ENCODE results near the gene FABP6. TPM values are rescaled to one million over a fixed set of nuclear protein-coding genes. Genes with fewer than 3 reads are reported as not detected.
A peak's percentile ranks its signal among the peaks of the same experiment; 100 is the strongest.
"Not testable (repeated sequence)": the region's sequence is repeated elsewhere in the genome, so short reads cannot be mapped to it uniquely, and the experiment has no call there.

Gene FABP6
- total RNA-seq, 2 donors from 2014 or later, result not detected

DNA sequence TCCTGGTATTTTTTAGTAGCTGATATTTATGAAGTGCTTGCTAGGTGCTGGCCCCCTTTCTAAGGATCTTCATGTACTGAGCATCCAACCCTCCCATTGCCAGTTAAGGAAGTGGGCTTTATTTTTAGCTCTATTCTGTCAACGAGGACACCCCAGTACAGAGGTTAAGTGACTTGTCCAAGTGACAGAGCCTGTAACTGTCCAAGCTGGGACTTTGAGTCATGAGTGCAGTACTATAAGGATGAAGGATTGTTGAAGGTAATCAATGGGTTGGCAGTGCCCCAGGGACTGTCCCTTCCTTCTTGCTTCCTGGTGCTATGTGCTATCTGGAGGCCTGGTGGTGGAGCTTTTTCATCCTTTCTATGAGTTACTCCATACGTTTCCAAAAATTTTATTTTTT, 18.0 kb upstream of the FABP6 start:
- ATAC-seq (peak; percentile 82), DNase-seq (no peak)
- intact Hi-C loops (cut with DNase I, micrococcal nuclease), result no loop called here

DNA sequence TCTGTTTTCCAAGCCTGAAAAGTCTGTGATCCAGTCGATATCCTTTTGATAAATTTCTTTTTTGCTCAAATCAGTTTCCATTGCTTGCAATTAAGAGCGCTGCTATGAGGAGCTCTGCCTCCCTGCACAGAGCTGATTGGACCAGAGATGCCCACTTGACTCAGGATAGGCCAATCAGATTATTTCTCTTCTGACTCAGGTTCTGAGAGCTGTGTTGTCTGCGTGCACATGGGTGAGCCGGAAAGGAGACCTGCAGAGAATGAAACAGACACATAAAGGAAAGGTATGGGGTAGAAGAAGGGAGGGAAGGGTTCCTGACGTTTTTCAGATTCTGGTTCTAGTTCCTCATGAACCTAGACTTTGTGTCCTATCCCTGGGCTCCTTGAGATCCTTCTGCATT, 15.8 kb upstream of the FABP6 start:
- no peak for ATAC-seq
- DNase-seq, result no peak
- intact Hi-C loops (cut with DNase I, micrococcal nuclease), result no loop called here

DNA sequence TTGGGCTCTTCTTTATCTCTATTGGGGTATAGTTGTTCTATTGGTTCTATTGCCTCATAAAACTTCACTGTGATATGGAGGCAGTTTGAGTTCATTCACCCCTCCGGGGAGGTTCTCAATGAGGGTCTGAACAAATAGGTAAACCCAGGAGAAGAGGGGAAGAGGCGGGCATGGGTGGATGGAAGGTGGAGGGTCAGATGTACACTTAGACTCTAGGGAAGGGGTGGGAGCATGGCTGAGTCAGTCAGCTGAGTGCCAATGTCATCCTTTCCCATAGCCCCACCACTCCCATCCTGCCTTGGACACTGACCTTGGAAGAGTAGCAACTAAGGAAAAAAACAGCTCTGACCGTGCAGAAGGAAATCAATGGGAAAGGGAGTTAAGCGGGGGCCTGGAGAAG, 9.9 kb upstream of the FABP6 start:
- intact Hi-C loops (cut with DNase I, micrococcal nuclease), result no loop called here
- ATAC-seq, result peak; percentile 33
- no peak for DNase-seq

DNA sequence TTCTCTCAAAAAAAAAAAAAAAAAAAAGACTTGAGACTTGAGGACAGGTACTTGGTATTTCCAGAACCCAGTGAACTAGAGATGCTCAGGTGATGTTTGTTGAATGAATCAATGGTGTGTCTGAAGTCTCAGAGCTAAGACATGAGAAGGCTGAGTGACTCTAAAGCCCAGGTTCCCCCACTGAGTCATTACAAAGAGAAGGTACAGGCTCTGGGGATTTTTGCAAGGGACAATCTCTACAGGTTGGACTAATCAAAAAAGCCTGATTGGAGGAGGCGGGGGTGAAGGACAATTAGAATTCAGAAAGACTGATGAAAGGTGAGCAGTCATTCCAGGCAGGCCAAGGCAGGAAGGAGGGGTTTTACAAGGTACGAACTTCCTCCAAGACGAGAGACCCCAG, 8.2 kb upstream of the FABP6 start:
- intact Hi-C loops (cut with DNase I, micrococcal nuclease), result no loop called here
- DNase-seq (no peak), ATAC-seq (no peak)

DNA sequence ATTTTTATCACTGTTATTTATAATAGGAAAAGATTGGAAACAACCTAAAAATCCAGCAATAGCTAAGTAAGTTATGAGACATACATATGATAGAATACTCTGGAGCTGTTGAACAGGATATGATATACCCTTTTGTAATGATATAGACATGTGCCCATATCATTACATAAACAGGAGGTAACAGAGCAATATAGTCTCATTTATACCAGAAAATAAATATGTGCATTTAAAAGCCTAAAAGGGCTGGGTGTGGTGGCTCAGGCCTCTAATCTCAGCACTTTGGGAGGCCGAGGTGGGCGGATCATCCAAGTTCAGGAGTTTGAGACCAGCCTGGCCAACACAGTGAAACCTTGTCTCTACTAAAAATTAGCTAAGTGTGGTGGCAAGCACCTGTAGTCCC, 2.3 kb upstream of the FABP6 start:
- ATAC-seq (no peak), DNase-seq (no peak)
- intact Hi-C loops (cut with DNase I, micrococcal nuclease), result no loop called here

DNA sequence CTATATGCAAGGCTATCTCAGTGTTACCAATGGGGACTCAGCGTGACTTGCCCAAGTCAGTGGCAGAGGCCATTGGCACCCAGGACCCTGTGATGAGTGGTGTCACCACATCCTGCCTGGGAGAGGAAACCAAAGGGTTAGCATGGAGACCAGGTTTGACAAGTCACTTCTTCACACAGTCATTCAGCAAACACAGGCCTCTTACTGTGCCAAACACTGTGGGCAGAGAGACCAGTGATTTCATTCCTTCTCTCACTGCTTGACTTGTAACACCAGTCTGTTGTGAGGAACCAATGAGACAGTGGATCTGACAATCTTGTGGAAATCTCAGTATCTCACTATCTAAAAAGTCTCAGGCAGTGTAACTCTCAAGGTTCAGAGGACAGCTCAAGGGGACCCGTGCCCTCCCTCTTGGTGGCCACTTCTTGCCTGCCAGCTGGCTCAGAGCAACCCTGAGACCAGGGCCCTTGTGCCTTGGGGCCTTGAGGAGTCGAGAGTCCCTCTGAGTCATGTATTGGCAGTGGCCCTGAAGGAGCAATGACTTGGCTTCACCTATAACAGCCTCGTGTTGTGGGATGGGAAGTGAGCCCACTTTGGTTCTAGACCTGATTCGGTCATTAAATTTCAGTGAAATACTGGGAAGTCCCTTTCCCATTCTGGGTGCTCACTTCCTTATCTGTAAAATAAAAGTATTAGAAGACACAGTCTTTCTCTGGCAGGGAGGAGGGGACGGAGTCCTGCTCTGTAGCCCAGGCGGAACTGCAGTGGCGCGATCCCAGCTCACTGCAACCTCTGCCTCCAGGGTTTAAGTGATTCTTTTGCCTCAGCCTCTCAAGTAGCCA, 1.6 kb downstream of the FABP6 start:
- ATAC-seq (no peak), DNase-seq (no peak)
- intact Hi-C loops (cut with DNase I, micrococcal nuclease), result no loop called here

DNA sequence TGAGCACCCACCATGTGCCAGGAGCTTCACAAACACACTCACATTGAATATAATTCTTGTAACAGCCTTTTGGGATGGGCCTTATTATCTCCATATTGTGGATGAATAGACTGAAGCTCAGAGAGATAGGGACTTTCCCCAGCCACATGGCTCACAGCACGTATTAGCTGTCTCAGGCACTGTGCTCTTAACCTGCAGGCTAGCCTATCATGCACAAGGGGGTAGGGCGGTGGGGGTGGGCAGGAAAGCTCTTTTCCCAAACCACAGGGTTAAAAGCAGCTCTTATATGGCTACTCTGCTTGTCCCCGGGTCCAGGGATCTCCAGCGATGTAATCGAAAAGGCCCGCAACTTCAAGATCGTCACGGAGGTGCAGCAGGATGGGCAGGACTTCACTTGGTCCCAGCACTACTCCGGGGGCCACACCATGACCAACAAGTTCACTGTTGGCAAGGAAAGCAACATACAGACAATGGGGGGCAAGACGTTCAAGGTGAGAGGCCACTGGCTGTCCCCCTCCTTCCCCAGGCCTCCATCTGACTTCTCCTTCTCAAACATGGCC, 2.6 kb downstream of the FABP6 start:
- no peak for ATAC-seq
- DNase-seq, result no peak
- intact Hi-C loops (cut with DNase I, micrococcal nuclease), result no loop called here

DNA sequence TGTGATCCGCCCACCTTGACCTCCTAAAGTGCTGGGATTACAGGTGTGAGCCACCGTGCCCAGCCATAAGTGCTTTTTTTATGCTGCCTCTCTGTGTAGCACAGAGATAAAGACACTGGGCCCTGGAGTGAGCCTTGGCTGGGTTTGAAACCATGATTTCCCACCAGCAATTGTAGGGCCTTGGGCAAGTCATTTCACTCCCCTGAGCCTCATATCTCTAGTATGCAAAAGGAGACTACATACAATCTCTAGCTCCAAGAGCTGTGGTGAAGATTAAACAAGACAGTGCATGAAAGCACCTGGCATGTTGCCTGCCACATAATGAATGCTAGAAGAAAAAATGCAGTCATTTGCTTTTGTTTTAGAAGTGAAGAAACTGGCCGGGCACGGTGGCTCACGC, 3.9 kb downstream of the FABP6 start:
- intact Hi-C loops (cut with DNase I, micrococcal nuclease), result no loop called here
- DNase-seq (no peak), ATAC-seq (no peak)

DNA sequence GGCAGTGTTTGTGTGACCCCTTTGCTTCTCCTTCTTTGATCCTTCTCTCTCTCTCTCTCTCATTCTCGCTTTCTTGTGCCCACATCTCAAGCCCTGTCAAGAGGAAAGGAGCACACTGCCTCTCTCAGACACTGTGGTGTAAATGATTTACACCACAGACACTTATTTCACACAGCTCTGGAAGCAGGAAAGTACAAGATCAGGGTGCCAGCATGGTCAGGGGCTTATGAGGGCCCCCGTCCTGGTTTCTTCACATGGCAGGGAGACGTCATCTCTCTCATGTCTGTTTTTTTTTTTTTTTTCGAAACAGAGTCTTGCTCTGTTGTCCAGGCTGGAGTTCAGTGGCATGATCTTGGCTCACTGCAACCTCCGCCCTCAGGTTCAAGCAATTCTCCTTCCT, 6.4 kb downstream of the FABP6 start:
- intact Hi-C loops (cut with DNase I, micrococcal nuclease), result no loop called here
- ATAC-seq (no peak), DNase-seq (no peak)

DNA sequence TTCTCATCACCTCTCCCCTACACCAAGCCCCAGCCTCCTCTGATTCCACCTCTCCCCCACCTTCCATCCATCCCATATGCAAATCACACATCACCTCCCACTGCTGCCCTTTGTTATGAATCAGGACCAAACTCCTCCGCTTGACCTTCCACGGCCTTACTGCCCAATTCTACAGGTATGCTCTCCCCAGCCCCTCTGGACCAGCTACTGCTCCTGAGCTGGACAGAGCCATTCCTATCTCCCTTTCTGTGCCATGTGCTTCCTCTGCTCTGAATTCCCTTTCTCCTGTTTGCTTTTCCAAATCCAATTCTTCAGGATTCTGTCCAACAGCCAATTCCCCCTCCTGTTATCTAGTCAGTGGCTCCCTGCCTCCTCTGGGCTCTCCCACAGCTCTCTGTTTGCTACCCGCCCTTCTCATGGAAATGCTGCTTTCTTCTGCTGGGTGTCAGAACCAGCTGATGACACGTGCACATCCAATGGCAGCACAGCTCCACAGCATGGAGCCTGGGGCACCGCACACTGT, 8.3 kb downstream of the FABP6 start:
- intact Hi-C loops (cut with DNase I, micrococcal nuclease), result no loop called here
- DNase-seq (no peak), ATAC-seq (no peak)

DNA sequence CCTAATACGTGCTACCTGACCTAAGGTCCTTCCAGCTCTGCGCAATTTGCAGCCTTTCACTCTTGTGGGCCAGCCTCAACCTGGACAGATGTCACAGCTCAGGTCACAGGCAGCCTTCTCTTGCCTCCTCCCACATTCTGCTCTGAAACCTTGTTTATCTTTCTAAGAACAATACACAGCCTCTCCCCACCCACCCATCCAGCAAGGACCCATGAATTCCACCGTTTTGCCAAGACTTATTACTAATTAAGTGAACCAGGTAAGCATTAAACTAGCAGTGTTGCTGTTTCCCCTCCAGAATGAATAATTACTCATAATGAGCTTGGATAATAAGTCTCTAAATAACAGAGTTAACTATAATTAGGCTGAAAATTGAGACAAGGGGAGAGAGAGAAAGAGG, 11.0 kb downstream of the FABP6 start:
- ATAC-seq (peak; percentile 24), DNase-seq (no peak)
- intact Hi-C loops (cut with DNase I, micrococcal nuclease), result no loop called here

DNA sequence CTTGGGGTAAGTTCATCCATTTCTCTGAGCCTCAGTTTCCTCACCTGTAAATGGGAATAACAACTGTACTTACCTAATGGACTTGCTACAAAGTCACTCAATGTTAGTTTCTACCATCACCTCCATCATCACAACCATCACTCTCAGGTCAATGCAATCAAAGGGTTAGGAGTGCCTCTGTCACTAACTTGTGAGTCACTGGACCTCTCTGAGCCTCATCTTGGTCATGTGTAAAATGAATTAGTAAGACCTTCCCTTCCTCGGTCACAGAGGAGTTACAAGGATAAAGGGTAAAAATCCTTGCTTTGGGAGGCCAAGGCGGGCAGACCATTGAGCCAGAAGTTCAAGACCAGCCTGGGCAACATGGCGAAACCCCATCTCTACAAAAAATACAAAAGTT, 12.8 kb downstream of the FABP6 start:
- DNase-seq (no peak), ATAC-seq (no peak)
- intact Hi-C loops (cut with DNase I, micrococcal nuclease), result no loop called here

DNA sequence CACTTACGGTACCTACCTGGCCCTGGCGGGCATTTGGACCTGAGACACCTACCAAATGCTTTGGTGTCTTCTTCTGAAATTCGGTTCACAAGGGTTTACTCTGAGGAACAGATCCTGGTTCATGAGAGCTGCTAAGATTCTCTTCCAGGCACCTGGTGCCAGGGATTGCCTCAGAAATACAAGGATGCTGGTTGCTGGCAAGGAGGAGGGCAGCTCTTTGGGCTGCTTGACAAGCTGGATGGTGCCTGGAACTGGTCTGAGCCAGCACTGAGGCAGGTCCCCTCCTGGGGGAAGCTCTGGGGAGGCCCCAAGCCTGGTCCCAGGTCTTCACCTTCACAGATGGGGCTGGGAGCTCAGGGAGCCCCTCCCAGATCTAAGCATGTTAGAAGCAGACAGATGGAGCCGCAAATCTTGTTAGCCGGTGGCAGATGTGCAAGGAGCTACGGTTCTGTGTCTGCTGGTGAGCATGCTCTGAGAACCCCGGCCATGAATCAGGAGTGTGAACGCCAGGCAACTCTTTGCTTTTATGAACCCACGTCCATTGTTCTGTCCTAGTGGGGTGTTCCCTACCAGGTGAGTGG, 16.3 kb downstream of the FABP6 start:
- intact Hi-C loops (cut with DNase I, micrococcal nuclease), result no loop called here
- no peak for DNase-seq
- ATAC-seq, result peak; percentile 7

DNA sequence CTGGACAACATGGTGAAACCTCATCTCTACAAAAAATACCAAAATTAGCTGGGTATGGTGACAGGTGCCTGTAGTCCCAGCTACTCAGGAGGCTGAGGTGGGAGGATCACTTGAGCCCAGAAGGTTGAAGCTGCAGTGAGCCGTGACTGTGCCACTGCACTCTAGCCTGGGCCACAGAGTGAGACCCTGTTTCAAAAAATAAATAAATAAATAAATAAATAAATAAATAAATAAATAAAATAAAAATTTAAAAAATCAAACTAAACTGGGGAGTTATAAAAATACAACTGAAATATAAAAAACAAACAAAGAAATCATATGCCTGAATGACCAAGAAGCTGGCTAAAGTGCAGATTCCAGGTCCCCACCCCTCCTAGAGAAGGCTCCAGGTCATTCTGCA, 20.3 kb downstream of the FABP6 start:
- DNase-seq; intact Hi-C loops (cut with DNase I, micrococcal nuclease); ATAC-seq: not testable (repeated sequence)

DNA sequence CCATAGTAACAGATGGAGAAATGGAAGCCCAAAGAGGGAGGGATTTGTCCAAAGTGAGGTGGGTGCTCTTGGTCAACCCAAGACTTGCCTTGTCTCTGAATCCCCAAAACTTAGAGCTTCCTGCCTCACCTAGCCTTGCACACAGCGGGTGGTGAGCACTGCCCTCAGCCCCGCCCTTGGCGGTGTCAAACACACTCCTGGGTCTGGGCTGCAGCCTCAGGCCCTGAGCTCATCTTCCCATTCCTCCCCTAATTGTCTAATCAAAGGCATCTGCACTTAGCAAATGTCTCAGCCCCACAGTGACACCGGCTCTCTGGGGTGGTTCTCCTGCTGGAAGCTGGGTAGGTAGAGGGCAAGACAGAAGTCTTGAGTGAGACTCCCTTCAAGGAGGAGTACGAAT, 20.9 kb downstream of the FABP6 start:
- intact Hi-C loops (cut with DNase I, micrococcal nuclease), result no loop called here
- ATAC-seq (peak; percentile 21), DNase-seq (no peak)

DNA sequence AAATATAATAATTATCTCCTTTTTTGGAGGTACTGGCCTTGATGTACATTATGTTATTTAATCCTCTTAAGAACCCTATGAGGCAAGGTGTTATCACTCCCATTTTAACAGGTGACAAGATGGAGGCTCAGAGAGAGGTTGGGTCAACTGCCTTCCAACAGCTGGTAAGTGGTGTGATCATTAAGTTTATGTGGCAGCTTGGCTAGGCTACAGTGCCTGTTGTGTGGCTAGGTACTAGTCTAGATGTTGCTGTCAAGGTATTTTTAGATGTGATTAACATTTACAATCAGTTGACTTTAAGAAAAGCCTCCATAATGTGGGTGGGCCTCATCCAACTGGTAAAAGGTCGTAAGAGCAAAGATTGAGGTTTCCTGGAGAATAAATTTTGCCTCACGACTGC, 21.5 kb downstream of the FABP6 start:
- intact Hi-C loops (cut with DNase I, micrococcal nuclease), result no loop called here
- DNase-seq (no peak), ATAC-seq (peak; percentile 78)

DNA sequence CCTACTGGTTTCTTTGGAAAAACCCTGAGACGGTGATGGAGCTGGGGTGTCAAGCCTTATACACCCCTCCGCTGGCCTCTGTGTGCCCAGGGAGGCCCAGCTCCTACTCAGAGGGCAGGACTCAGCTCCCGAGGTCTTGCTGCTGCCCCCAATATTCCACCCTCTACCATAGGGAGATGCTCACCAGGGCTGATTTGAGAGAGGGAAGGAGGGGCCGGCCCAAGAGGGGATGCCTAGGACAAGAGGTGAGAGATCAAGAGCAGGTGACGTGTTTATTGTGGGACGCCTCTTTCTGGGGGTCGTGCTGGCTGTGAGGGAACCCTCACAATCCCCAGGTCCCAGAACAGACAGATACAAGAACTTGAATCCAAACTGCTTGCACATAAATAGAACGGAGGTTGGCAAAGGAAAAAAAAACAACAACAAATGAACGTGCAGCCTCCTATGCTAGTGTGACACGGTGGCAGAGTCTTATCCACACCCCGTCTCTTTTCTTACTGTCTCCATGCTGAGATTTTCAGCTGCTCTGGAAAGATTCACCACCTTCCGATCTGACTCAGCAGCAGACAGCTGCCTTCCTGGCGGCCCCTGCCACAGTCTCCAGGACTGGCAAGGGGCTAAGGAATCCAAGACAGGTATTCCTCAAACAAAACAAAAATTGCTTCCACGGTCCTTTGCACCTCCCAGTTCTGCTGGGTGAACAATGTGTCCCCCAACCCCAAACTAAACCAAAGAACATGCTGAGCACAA, 22.3 kb downstream of the FABP6 start:
- DNase-seq (no peak), ATAC-seq (no peak)
- intact Hi-C loops (cut with DNase I, micrococcal nuclease), result no loop called here

DNA sequence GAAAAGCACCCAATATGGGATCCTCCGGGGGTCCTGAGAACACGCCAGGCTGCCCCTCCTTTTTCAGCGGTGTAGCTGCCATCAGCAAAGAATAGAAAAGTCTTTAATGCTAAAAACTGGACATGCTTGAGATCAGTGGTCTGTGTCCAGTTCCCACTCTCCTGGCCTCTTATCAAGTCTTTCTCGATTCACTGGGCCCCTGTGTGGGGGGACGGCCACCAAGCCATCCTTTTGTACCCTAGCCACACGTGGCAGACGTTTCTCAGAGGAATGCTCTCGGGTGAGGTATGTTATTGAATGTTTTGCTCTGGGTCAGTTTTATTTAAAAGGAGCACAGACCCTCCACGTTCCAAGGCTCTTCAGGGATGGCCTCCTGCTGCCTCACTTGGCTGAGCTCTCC, 23.6 kb downstream of the FABP6 start:
- ATAC-seq, result no peak
- DNase-seq, result no peak
- intact Hi-C loops (cut with DNase I, micrococcal nuclease), result no loop called here

DNA sequence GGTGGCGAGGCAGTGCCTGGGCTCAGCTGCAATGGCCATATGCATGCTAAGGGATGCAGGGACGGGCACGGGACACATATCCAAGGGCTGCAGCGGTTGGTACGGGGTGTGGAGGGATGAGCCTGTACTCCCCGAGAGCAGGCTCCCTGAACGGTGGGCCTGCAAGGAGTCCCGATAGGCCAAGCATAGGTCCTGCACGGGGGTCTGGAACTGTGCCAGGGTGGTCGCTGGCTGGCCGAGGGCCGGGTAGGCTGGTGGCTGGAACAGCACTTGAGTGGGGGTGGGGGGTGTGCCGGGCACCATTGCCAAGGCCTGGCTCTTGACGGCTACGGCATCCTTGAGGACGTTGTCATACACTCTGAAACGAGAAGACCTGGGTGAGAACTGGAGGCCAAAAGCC, 24.1 kb downstream of the FABP6 start:
- DNase-seq, result no peak
- intact Hi-C loops (cut with DNase I, micrococcal nuclease), result no loop called here
- ATAC-seq, result no peak

DNA sequence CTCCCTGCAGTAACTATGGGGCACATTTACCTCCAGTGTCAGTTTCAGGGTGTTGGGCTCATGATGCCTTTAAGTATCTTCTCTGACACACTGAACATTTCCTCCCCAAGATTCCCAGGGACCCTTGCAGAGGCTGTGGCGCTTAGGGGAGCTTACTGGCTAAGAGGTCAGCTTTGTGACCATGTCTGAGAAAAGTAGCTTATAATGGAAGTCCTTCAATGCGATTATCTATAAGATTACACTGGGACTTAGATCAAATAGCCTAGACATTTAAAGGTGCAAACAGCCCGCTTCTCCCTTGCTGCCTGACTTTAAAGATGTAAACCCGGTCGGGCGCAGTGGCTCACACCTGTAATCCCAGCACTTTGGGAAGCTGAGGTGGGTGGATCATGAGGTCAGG, 25.4 kb downstream of the FABP6 start:
- no peak for ATAC-seq
- no peak for DNase-seq
- intact Hi-C loops (cut with DNase I, micrococcal nuclease), result no loop called here
